Activated T-helper 17 cell treated with anti-CD3 and anti-CD28 coated beads, Interleukin-2, amount 50 U/mL, for 72 hours (primary cell): Measurements from ENCODE around the gene HSPG2. TPM values are rescaled to one million over a fixed set of nuclear protein-coding genes. Genes with fewer than 3 reads are reported as not detected.

ENCODE experiments used
- ATAC-seq: fragments of 150-1000 bp; cut with Tn5 transposase; replicated peaks from 2 replicates; pipeline ENCODE4 v1.10.0; 2021; ENCODE audit warnings: mild to moderate bottlenecking, moderate library complexity
- H3K27ac Mint-ChIP-seq: one replicate; pipeline ENCODE4 v1.8.0; 2022; ENCODE audit warnings: mixed read lengths
- H3K27me3 Mint-ChIP-seq: one replicate; pipeline ENCODE4 v1.8.0; 2022; ENCODE audit warnings: mixed read lengths
- H3K36me3 Mint-ChIP-seq: one replicate; pipeline ENCODE4 v1.8.0; 2022; ENCODE audit warnings: low read depth, mild to moderate bottlenecking, mixed read lengths
- H3K4me1 Mint-ChIP-seq: one replicate; pipeline ENCODE4 v1.8.0; 2022; ENCODE audit warnings: mixed read lengths
- H3K4me3 Mint-ChIP-seq: one replicate; pipeline ENCODE4 v1.8.0; 2022; ENCODE audit warnings: mild to moderate bottlenecking, mixed read lengths
- H3K9me3 Mint-ChIP-seq: one replicate; pipeline ENCODE4 v1.8.0; 2022; ENCODE audit warnings: mixed read lengths
- total RNA-seq, 2 donors: library from RNA; stranded (reverse); gene quantifications; one replicate each; pipeline ENCODE4 v1.2.3, GENCODE V29; 2022

The HSPG2 gene
- total RNA-seq, 2 donors from 2014 or later = 1.8 to 33.3 TPM

GRCh38 chr1:21857142-21857839 lies 79.8 kb downstream of the HSPG2 start:
- Mint-ChIP-seq H3K4me3 (no peak overlapping the region), H3K27me3 (no peaks in the 10 kb centered on the region), H3K27ac (no peak overlapping the region), H3K36me3 (no peaks in the 10 kb centered on the region), H3K9me3 (no peaks in the 10 kb centered on the region), H3K4me1 (peaks cover 1% of the 10 kb centered on the region)
- ATAC-seq = no peak

GRCh38 chr1:21855257-21856096 lies 81.6 kb downstream of the HSPG2 start:
- no peak for ATAC-seq
- no peaks in the 10 kb centered on the region for H3K27me3 Mint-ChIP-seq
- no peaks in the 10 kb centered on the region for H3K9me3 Mint-ChIP-seq
- H3K4me1 Mint-ChIP-seq = peaks cover 5% of the 10 kb centered on the region
- H3K4me3 Mint-ChIP-seq = no peak overlapping the region
- H3K27ac Mint-ChIP-seq = no peak overlapping the region
- no peaks in the 10 kb centered on the region for H3K36me3 Mint-ChIP-seq

GRCh38 chr1:21854751-21855131 lies 82.4 kb downstream of the HSPG2 start:
- H3K4me3 Mint-ChIP-seq = no peak overlapping the region
- no peak for ATAC-seq
- H3K4me1 Mint-ChIP-seq = peaks cover 5% of the 10 kb centered on the region
- no peaks in the 10 kb centered on the region for H3K27me3 Mint-ChIP-seq
- H3K36me3 Mint-ChIP-seq = no peaks in the 10 kb centered on the region
- no peak overlapping the region for H3K27ac Mint-ChIP-seq
- no peaks in the 10 kb centered on the region for H3K9me3 Mint-ChIP-seq

GRCh38 chr1:21854090-21854750 lies 82.9 kb downstream of the HSPG2 start:
- ATAC-seq = no peak
- Mint-ChIP-seq H3K4me3 (no peak overlapping the region), H3K36me3 (no peaks in the 10 kb centered on the region), H3K27ac (no peak overlapping the region), H3K27me3 (no peaks in the 10 kb centered on the region), H3K9me3 (no peaks in the 10 kb centered on the region), H3K4me1 (peaks cover 5% of the 10 kb centered on the region)

- H3K4me3 Mint-ChIP-seq = no peak overlapping the region
- no peak for ATAC-seq
- H3K9me3 Mint-ChIP-seq = no peaks in the 10 kb centered on the region
- peaks cover 5% of the 10 kb centered on the region for H3K4me1 Mint-ChIP-seq
- H3K27ac Mint-ChIP-seq = no peak overlapping the region
- no peaks in the 10 kb centered on the region for H3K27me3 Mint-ChIP-seq
- no peaks in the 10 kb centered on the region for H3K36me3 Mint-ChIP-seq
These were observed 84.0 kb downstream of the HSPG2 start for GRCh38 chr1:21853131-21853427.

GRCh38 chr1:21852282-21853130 lies 84.6 kb downstream of the HSPG2 start:
- H3K4me3 Mint-ChIP-seq = no peak overlapping the region
- no peaks in the 10 kb centered on the region for H3K9me3 Mint-ChIP-seq
- H3K27ac Mint-ChIP-seq = peak overlapping the region; percentile 14
- peaks cover 5% of the 10 kb centered on the region for H3K4me1 Mint-ChIP-seq
- H3K36me3 Mint-ChIP-seq = no peaks in the 10 kb centered on the region
- H3K27me3 Mint-ChIP-seq = no peaks in the 10 kb centered on the region
- peak; percentile 66 for ATAC-seq

- Mint-ChIP-seq H3K4me1 (peaks cover 5% of the 10 kb centered on the region), H3K27ac (peak overlapping the region; percentile 14), H3K9me3 (no peaks in the 10 kb centered on the region), H3K4me3 (no peak overlapping the region), H3K36me3 (no peaks in the 10 kb centered on the region), H3K27me3 (no peaks in the 10 kb centered on the region)
- no peak for ATAC-seq
These were observed 85.5 kb downstream of the HSPG2 start for GRCh38 chr1:21851430-21852250.

GRCh38 chr1:21849909-21850576 lies 87.1 kb downstream of the HSPG2 start:
- H3K4me3 Mint-ChIP-seq = no peak overlapping the region
- ATAC-seq = no peak
- H3K4me1 Mint-ChIP-seq = peaks cover 5% of the 10 kb centered on the region
- no peaks in the 10 kb centered on the region for H3K9me3 Mint-ChIP-seq
- no peaks in the 10 kb centered on the region for H3K36me3 Mint-ChIP-seq
- H3K27me3 Mint-ChIP-seq = no peaks in the 10 kb centered on the region
- no peak overlapping the region for H3K27ac Mint-ChIP-seq

- Mint-ChIP-seq H3K4me3 (no peak overlapping the region), H3K27me3 (no peaks in the 10 kb centered on the region), H3K4me1 (peaks cover 5% of the 10 kb centered on the region), H3K36me3 (no peaks in the 10 kb centered on the region), H3K9me3 (no peaks in the 10 kb centered on the region), H3K27ac (no peak overlapping the region)
- ATAC-seq = no peak
These were observed 88.5 kb downstream of the HSPG2 start for GRCh38 chr1:21848524-21849174.

- no peaks in the 10 kb centered on the region for H3K9me3 Mint-ChIP-seq
- no peaks in the 10 kb centered on the region for H3K27me3 Mint-ChIP-seq
- no peaks in the 10 kb centered on the region for H3K36me3 Mint-ChIP-seq
- no peak for ATAC-seq
- peaks cover 5% of the 10 kb centered on the region for H3K4me1 Mint-ChIP-seq
- H3K27ac Mint-ChIP-seq = no peak overlapping the region
- no peak overlapping the region for H3K4me3 Mint-ChIP-seq
These were observed 89.6 kb downstream of the HSPG2 start for GRCh38 chr1:21847223-21848205.

GRCh38 chr1:21845646-21846641 lies 91.2 kb downstream of the HSPG2 start:
- Mint-ChIP-seq H3K27ac (no peak overlapping the region), H3K36me3 (no peaks in the 10 kb centered on the region), H3K4me3 (no peak overlapping the region), H3K4me1 (no peaks in the 10 kb centered on the region), H3K9me3 (no peaks in the 10 kb centered on the region), H3K27me3 (no peaks in the 10 kb centered on the region)
- ATAC-seq = no peak
